Activated CD8-positive, alpha-beta T cell treated with anti-CD3 and anti-CD28 coated beads, Interleukin-2, amount 10 ng/mL, durations not matched to agents 7 days and 5 days (primary cell): Measurements from ENCODE around the gene PPP1R16B. TPM values are rescaled to one million over a fixed set of nuclear protein-coding genes. Genes with fewer than 3 reads are reported as not detected.

Source experiments
- ATAC-seq: fragments of 150-1000 bp; cut with Tn5 transposase; one replicate; pipeline ENCODE4 v1.10.0; 2021; ENCODE audit warnings: moderate library complexity
- CTCF ChIA-PET: fragments of 350-600 bp; sonication (Branson Sonifier 250); formaldehyde crosslinking; loops from one replicate; lab custom pipeline; 2021; ENCODE audit warnings: antibody characterized with exemption; lab: Charles Lee
- POLR2A ChIA-PET: fragments of 350-600 bp; sonication (Branson Sonifier 250); formaldehyde crosslinking; loops from one replicate; lab custom pipeline; 2021; ENCODE audit warnings: antibody characterized with exemption; lab: Charles Lee
- DNase-seq: peaks from one replicate; pipeline ENCODE4 v3.0.0-alpha.2; 2020
- H3K27ac Mint-ChIP-seq: one replicate; pipeline ENCODE4 v1.8.0; 2021; ENCODE audit warnings: mild to moderate bottlenecking, mixed read lengths
- H3K27me3 Mint-ChIP-seq: one replicate; pipeline ENCODE4 v1.8.0; 2021; ENCODE audit warnings: low read depth, mixed read lengths
- H3K36me3 Mint-ChIP-seq: one replicate; pipeline ENCODE4 v1.8.0; 2021; ENCODE audit warnings: low read depth, mixed read lengths
- H3K4me1 Mint-ChIP-seq: one replicate; pipeline ENCODE4 v1.8.0; 2021; ENCODE audit warnings: low read depth, mixed read lengths
- H3K4me3 Mint-ChIP-seq: one replicate; pipeline ENCODE4 v1.8.0; 2021; ENCODE audit warnings: mild to moderate bottlenecking, mixed read lengths
- H3K9me3 Mint-ChIP-seq: one replicate; pipeline ENCODE4 v1.8.0; 2022; ENCODE audit warnings: mixed read lengths; ENCODE audit not compliant: insufficient read depth
- total RNA-seq, 2 experiments: library from RNA; stranded (reverse); gene quantifications; one replicate each; pipeline ENCODE4 v1.2.3, GENCODE V29; 2021

Gene PPP1R16B
- 10 to 100 TPM; 63.4 to 65.1 TPM for total RNA-seq

DNA sequence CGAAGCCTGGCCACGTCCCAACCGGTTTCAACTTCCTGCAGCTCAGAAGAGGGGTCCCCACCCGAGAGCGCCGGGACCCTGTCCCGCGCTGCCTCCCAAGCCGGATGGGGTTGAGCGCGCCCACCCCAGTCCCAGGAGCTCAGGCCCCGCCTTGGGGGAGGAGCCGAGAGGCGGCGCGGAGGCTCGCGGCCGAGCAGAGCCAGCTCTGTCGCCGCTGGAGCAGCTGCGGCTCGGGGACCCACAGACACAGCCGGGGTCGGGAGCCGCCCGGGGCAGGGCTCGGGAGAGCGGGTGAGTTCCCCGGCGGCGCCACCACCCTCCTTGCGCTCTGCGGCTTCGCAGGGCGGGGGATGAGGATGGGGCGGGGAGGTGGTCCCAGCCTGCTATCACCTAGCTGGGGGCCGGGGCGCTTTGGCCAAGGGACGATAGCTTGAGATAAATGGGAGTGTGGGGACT lies at the start of gene PPP1R16B:
PPP1R16B (plus strand) TSS at position 196 of the 456 bp plus-strand sequence. CDS start 30,229 bp downstream, outside the sequence.
- ATAC-seq (peak; percentile 83), DNase-seq (peak; percentile 91)
- CTCF ChIA-PET, result interaction anchor here (0.8 to 6.0 kb wide), 14 partner anchors 10 to 370 kb away, joined by 3 to 59 read pairs (median 3); partner anchors contain the start of genes FAM83D and SNHG17
- Mint-ChIP-seq H3K9me3 (no peaks in the 10 kb centered on the region), H3K4me3 (peak within 1 kb of the TSS; percentile 88), H3K36me3 (peaks cover 37% of the 10 kb centered on the region), H3K27me3 (no peaks in the 10 kb centered on the region), H3K4me1 (peaks cover 67% of the 10 kb centered on the region), H3K27ac (peak within 1 kb of the TSS; percentile 99)
- POLR2A ChIA-PET, result interaction anchor here (0.6 to 4.9 kb wide), 20 partner anchors 10 to 128 kb away, joined by 3 to 82 read pairs (median 7); partner anchors contain the start of genes ACTR5 and FAM83D

DNA sequence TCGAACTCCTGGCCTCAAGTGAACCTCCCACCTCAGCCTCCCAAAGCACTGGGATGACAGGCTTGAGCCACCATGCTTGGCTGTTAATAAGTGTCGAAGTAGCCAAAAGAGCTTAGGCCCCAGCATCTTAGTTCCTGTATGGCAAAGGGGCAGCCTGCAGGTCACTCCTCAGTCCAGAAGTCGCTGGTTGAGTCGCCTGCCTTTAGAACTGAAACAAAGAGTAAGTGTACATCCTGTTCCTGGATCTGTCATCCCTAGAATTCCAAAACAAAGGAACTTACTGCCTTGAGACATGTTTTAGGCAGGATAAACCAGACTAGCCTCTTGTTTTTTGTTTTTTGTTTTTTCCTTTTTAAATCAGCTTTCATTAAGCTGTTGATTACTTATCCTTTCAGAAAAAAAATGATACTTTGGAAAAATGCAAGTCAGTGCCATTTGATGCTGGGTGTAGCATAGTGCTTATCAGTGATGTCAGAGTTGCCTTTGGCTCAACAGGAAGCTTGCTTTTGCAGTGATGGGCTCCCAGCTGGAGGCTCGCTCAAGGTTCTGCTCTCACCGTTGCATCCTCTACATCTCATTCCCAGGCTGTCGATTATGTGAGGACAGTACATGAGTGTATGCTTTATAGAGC lies 48.2 kb upstream of the PPP1R16B start:
- no peaks in the 10 kb centered on the region for H3K27me3 Mint-ChIP-seq
- H3K36me3 Mint-ChIP-seq, result peaks cover 39% of the 10 kb centered on the region
- H3K9me3 Mint-ChIP-seq, result no peaks in the 10 kb centered on the region
- no peak overlapping the region for H3K27ac Mint-ChIP-seq
- no peak for ATAC-seq
- ChIA-PET CTCF (interaction anchor here (1.0 to 2.1 kb wide), 5 partner anchors 8 to 112 kb away, joined by 3 to 10 read pairs (median 3); no protein-coding TSS in a partner anchor), POLR2A (no interaction called here)
- H3K4me1 Mint-ChIP-seq, result peaks cover 3% of the 10 kb centered on the region
- no peak for DNase-seq
- no peak overlapping the region for H3K4me3 Mint-ChIP-seq

- DNase-seq (no peak), ATAC-seq (no peak)
- Mint-ChIP-seq H3K36me3 (peaks cover 46% of the 10 kb centered on the region), H3K9me3 (no peaks in the 10 kb centered on the region), H3K27me3 (no peaks in the 10 kb centered on the region), H3K4me1 (peaks cover 10% of the 10 kb centered on the region), H3K27ac (no peak overlapping the region), H3K4me3 (no peak overlapping the region)
- ChIA-PET POLR2A (no interaction called here), CTCF (interaction anchor here (8.6 kb wide), 1 partner anchor 9 kb away, joined by 59 read pairs; the partner anchor contains the start of gene ACTR5)
These were observed 46.4 kb upstream of the PPP1R16B start for GRCh38 chr20:38759106-38759505.

GRCh38 chr20:38760978-38761377 lies 44.5 kb upstream of the PPP1R16B start:
- DNase-seq, result no peak
- no peaks in the 10 kb centered on the region for H3K27me3 Mint-ChIP-seq
- H3K4me3 Mint-ChIP-seq, result no peak overlapping the region
- ChIA-PET POLR2A (interaction anchor here (0.6 kb wide), 2 partner anchors 54 to 132 kb away, joined by 3 to 4 read pairs; no protein-coding TSS in a partner anchor), CTCF (interaction anchor here (1.6 to 8.6 kb wide), 2 partner anchors 10 to 131 kb away, joined by 3 to 59 read pairs; partner anchors contain the start of gene ACTR5)
- peaks cover 20% of the 10 kb centered on the region for H3K4me1 Mint-ChIP-seq
- no peak for ATAC-seq
- no peaks in the 10 kb centered on the region for H3K9me3 Mint-ChIP-seq
- H3K27ac Mint-ChIP-seq, result no peak overlapping the region
- peaks cover 45% of the 10 kb centered on the region for H3K36me3 Mint-ChIP-seq

GRCh38 chr20:38762174-38762573 lies 43.3 kb upstream of the PPP1R16B start:
- no peak overlapping the region for H3K4me3 Mint-ChIP-seq
- CTCF ChIA-PET, result interaction anchor here (1.1 to 8.6 kb wide), 3 partner anchors 12 to 130 kb away, joined by 3 to 59 read pairs (median 3); partner anchors contain the start of gene ACTR5
- no peaks in the 10 kb centered on the region for H3K9me3 Mint-ChIP-seq
- H3K27ac Mint-ChIP-seq, result no peak overlapping the region
- ATAC-seq (no peak), DNase-seq (no peak)
- POLR2A ChIA-PET, result interaction anchor here (0.6 kb wide), 1 partner anchor 52 kb away, joined by 3 read pairs; no protein-coding TSS in a partner anchor
- H3K36me3 Mint-ChIP-seq, result peaks cover 50% of the 10 kb centered on the region
- no peaks in the 10 kb centered on the region for H3K27me3 Mint-ChIP-seq
- peaks cover 20% of the 10 kb centered on the region for H3K4me1 Mint-ChIP-seq

DNA sequence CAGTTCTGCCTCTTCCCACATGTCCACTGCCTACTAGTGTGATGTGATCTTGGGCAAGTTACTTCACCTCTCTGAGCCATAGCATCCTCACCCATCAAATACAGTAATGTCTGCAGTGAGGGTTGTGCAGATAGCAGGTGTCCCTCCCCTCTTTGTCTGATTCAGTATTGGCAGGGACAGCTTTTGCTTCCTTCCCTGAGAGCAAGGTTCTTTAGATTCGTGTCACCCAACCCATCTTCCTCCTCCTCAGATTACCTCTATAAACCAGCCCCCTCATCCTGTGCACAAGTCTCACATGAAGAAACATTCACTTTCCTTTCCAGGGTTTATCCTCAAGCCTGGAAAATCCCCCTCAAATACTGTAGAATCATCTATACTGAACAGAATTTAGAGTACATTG lies 41.9 kb upstream of the PPP1R16B start:
- peaks cover 20% of the 10 kb centered on the region for H3K4me1 Mint-ChIP-seq
- ATAC-seq, result no peak
- CTCF ChIA-PET, result interaction anchor here (2.4 to 8.6 kb wide), 2 partner anchors 13 to 129 kb away, joined by 9 to 59 read pairs; partner anchors contain the start of gene ACTR5

GRCh38 chr20:38764567-38765318 lies 40.8 kb upstream of the PPP1R16B start:
- Mint-ChIP-seq H3K4me3 (no peak overlapping the region), H3K4me1 (peaks cover 20% of the 10 kb centered on the region), H3K27me3 (no peaks in the 10 kb centered on the region), H3K27ac (no peak overlapping the region), H3K36me3 (peaks cover 49% of the 10 kb centered on the region), H3K9me3 (no peaks in the 10 kb centered on the region)
- DNase-seq (peak; percentile 38), ATAC-seq (peak; percentile 73)
- ChIA-PET POLR2A (interaction anchor here (0.9 kb wide), 1 partner anchor 11 kb away, joined by 3 read pairs; no protein-coding TSS in a partner anchor), CTCF (interaction anchor here (0.7 to 8.6 kb wide), 8 partner anchors 14 to 128 kb away, joined by 3 to 59 read pairs (median 3); partner anchors contain the start of gene ACTR5)

More for the DNA sequence above, 41.9 kb upstream of the PPP1R16B start:
- peaks cover 49% of the 10 kb centered on the region for H3K36me3 Mint-ChIP-seq
- no peak for DNase-seq
- POLR2A ChIA-PET, result no interaction called here
- no peak overlapping the region for H3K4me3 Mint-ChIP-seq
- no peaks in the 10 kb centered on the region for H3K9me3 Mint-ChIP-seq
- no peaks in the 10 kb centered on the region for H3K27me3 Mint-ChIP-seq
- no peak overlapping the region for H3K27ac Mint-ChIP-seq

DNA sequence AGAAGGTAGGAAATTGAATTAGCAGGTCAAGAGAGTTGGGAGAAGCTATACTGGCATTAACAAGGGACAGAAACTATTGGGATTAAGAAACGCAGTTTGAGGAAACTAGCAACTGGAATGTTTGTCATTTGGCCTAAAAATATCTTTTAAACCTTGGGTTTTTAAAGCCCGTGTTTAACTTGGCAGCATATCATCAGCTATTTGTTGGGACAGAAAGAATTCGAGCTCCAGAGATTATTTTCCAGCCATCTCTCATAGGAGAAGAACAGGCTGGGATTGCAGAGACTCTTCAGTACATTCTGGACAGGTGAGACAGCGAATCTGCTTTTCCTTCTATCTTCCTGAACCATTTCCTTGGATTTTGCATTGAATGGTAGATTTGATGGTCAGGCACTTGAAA lies 39.4 kb upstream of the PPP1R16B start:
- Mint-ChIP-seq H3K27ac (no peak overlapping the region), H3K27me3 (no peaks in the 10 kb centered on the region), H3K4me1 (peaks cover 20% of the 10 kb centered on the region), H3K36me3 (peaks cover 45% of the 10 kb centered on the region), H3K9me3 (no peaks in the 10 kb centered on the region), H3K4me3 (no peak overlapping the region)
- CTCF ChIA-PET, result interaction anchor here (1.2 to 8.6 kb wide), 6 partner anchors 9 to 127 kb away, joined by 3 to 59 read pairs (median 4); partner anchors contain the start of gene ACTR5
- ATAC-seq (no peak), DNase-seq (no peak)
- POLR2A ChIA-PET, result no interaction called here

GRCh38 chr20:38769376-38770295 lies 35.9 kb upstream of the PPP1R16B start:
- ATAC-seq (no peak), DNase-seq (no peak)
- Mint-ChIP-seq H3K27me3 (no peaks in the 10 kb centered on the region), H3K36me3 (peaks cover 55% of the 10 kb centered on the region), H3K27ac (no peak overlapping the region), H3K4me1 (peaks cover 7% of the 10 kb centered on the region), H3K9me3 (peaks cover 8% of the 10 kb centered on the region), H3K4me3 (no peak overlapping the region)
- POLR2A ChIA-PET, result interaction anchor here (0.6 kb wide), 1 partner anchor 16 kb away, joined by 3 read pairs; no protein-coding TSS in a partner anchor
- CTCF ChIA-PET, result interaction anchor here (1.1 to 1.2 kb wide), 3 partner anchors 18 to 20 kb away, joined by 3 to 9 read pairs (median 4); no protein-coding TSS in a partner anchor

- Mint-ChIP-seq H3K9me3 (peaks cover 8% of the 10 kb centered on the region), H3K4me1 (no peaks in the 10 kb centered on the region), H3K4me3 (no peak overlapping the region), H3K36me3 (peaks cover 55% of the 10 kb centered on the region), H3K27ac (no peak overlapping the region), H3K27me3 (no peaks in the 10 kb centered on the region)
- no peak for ATAC-seq
- CTCF ChIA-PET, result interaction anchor here (1.1 kb wide), 1 partner anchor 19 kb away, joined by 4 read pairs; no protein-coding TSS in a partner anchor
- POLR2A ChIA-PET, result no interaction called here
- DNase-seq, result no peak
These were observed 35.0 kb upstream of the PPP1R16B start for GRCh38 chr20:38770546-38770945.
